Measurements from ENCODE around the gene SAMD1.

- TF ChIP-seq POLR2A (conservative IDR thresholded peaks at IDR 0.05) (no peak), PATZ1 (CRISPR knock-in tag; IDR thresholded peaks at IDR 0.05; ENCODE audit: borderline replicate concordance) (no peak), ELK1 (CRISPR knock-in tag; IDR thresholded peaks at IDR 0.05) (no peak), ATF7 (IDR thresholded peaks at IDR 0.05) (no peak), ILK (tag; IDR thresholded peaks at IDR 0.05; ENCODE audit: borderline replicate concordance, low read depth) (no peak), MAZ (CRISPR knock-in tag; conservative IDR thresholded peaks at IDR 0.05 in 1 of 2, IDR thresholded peaks at IDR 0.05 in 1 of 2) (no peak), YY1 (IDR thresholded peaks at IDR 0.05; ENCODE audit: borderline replicate concordance in 1 of 3, control insufficient read depth in 1 of 3, extremely low read depth in 1 of 3, insufficient read depth in 3 of 3, insufficient read length in 1 of 3, insufficient replicate concordance in 2 of 3, low read depth in 1 of 3, low read length in 2 of 3) (no peak), TBL1XR1 (IDR thresholded peaks at IDR 0.05; ENCODE audit: low read length in 2 of 2) (no peak), NCOA6 (IDR thresholded peaks at IDR 0.05) (no peak), E2F1 (CRISPR knock-in tag; IDR thresholded peaks at IDR 0.05) (no peak), ZNF174 (CRISPR knock-in tag; IDR thresholded peaks at IDR 0.05) (no peak), SRF (CRISPR knock-in tag; IDR thresholded peaks at IDR 0.05) (no peak), RNF2 (IDR thresholded peaks at IDR 0.05) (no peak)
Observed at GRCh38 chr19:14053032-14053431, 37.5 kb downstream of the SAMD1 start.
